Fibroblast of mammary gland (primary cell): ENCODE measurements around the gene FAM177B.
"Not testable (repeated sequence)": the region's sequence is repeated elsewhere in the genome, so short reads cannot be mapped to it uniquely, and the experiment has no call there.

ENCODE experiments used
- DNase-seq: peaks from one replicate; pipeline ENCODE4 v3.0.0-alpha.2; 2010; ENCODE audit warnings: low read depth
- H3K4me3 ChIP-seq: 2 replicates; pipeline ENCODE4 v1.5.1; 2011; ENCODE audit warnings: low read depth, mild to moderate bottlenecking, low read length, moderate library complexity; ENCODE audit not compliant: control insufficient read depth
- TF ChIP-seq, protein P1 (sequence below): conservative IDR thresholded peaks from 2 replicates; pipeline ENCODE4 v1.5.1; 2011; ENCODE audit warnings: low read depth, low read length, inconsistent platforms; ENCODE audit not compliant: control insufficient read depth, insufficient read depth

The FAM177B gene

DNA sequence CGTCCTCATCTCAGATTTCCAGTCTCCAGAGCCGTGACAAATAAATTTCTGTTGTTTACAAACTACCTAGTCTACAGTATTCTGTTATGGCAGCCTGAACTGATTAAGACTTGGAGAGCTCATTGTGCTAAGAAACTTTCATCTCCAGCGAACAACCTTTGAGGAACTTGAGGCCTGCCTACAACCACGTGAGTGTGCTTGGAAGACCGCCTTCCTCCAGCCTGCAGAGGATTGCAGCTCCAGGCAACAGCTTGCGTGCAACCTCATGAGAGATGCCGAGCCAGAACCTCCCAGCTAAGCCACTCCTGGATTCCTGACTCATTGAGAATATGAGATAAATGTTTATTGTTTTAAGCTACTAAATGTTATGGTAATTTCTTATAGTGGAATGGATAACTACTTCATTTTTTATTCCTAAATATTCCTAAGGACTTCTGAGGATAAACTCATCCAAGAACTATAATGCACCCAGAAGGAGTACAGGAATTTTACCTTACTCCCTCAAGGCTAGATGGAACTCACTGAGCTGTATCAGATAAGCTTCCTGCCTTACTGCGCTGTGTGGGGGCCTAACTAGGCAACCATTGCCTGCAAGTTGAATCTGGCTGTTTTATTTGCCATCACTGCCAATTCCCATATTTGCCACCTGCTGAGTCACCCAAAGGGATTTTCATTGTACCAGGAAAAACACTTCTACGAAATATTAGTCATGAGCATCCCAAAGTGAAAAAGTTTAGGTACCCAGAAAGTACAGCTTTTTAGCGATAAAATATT is 17.6 kb downstream of the FAM177B start:
- peak; percentile 97 for DNase-seq
- H3K4me3 ChIP-seq = no peak overlapping the region
- TF ChIP-seq, protein P1, sequence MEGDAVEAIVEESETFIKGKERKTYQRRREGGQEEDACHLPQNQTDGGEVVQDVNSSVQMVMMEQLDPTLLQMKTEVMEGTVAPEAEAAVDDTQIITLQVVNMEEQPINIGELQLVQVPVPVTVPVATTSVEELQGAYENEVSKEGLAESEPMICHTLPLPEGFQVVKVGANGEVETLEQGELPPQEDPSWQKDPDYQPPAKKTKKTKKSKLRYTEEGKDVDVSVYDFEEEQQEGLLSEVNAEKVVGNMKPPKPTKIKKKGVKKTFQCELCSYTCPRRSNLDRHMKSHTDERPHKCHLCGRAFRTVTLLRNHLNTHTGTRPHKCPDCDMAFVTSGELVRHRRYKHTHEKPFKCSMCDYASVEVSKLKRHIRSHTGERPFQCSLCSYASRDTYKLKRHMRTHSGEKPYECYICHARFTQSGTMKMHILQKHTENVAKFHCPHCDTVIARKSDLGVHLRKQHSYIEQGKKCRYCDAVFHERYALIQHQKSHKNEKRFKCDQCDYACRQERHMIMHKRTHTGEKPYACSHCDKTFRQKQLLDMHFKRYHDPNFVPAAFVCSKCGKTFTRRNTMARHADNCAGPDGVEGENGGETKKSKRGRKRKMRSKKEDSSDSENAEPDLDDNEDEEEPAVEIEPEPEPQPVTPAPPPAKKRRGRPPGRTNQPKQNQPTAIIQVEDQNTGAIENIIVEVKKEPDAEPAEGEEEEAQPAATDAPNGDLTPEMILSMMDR = no peak

DNA sequence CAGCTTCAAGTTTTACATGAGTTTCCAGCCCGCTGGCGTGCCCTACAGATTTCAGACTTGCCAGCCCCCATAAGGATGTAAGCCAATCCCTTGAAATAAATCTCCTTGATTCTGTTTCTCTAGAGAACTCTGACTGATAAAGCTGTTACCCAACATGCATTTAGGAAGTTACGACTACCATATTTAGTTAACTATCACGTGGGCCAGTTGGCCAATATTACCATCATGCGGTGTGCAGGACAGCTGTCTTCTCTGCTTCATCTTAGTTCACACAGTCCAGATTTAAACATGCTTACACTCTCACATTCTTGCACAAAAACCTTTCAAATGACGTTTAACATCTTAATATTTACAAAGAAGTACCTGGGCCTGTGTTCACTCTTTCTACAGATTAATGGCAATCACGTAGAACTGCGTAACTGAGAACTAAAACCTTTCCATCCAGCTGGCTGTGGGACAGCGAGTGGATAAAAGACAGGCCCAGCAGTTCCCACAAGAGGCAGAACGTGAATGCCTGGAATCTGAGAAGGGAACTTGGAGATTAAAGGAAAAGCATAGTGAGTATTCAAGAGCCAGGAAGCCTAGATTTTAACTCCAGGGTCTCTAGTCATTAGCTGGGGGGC is 20.8 kb downstream of the FAM177B start:
- DNase-seq = peak; percentile 31
- TF ChIP-seq, protein P1 = no peak
- H3K4me3 ChIP-seq = no peak overlapping the region

DNA sequence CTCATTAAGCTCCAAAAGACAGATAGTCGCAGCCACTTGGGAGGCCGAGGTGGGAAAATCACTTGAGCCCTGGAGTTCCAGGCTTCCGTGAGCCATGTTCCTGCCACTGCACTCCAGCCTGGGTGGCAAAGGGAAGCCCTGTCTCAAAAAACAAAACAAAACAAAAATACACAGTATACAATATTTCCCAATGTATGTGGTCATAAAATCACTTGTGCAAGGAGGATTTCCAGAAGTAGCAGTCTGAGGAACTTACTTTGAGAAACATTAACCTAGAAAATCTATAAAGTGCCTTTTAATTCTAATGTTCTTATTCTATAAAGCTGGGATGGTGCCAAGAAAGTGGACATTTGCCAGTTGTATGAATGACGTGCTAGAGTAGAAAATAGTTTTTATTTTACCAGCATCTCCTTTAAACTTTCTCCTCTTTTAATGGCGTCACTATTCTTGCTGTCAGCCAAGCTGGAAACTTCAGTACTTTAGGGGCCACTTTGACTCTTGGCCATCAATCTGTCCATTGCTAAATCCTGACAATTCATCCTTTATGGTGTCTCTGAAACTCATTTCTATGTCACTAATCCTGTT is 22.5 kb downstream of the FAM177B start:
- no peak for DNase-seq
- no peak overlapping the region for H3K4me3 ChIP-seq
- TF ChIP-seq, protein P1 = no peak

DNA sequence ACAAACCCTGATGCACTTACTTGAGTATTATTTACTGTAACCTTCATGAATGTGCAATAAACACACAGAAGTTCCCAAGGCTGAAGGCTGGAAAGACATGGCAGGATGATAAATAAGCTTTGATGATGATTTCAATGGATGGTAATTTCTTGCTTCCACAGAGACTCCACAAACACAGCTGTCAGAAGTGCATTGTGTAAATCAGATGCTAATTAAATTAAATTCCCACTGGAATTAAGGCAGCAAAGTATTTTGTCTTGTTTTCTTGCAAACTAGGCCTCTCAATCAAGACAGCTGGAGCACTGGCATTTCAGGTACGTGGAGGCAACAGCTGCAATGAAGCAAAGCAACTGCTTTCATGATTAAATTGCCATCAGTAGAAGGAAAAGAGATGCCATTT is 24.1 kb downstream of the FAM177B start:
- TF ChIP-seq, protein P1 = no peak
- H3K4me3 ChIP-seq = no peak overlapping the region
- no peak for DNase-seq

DNA sequence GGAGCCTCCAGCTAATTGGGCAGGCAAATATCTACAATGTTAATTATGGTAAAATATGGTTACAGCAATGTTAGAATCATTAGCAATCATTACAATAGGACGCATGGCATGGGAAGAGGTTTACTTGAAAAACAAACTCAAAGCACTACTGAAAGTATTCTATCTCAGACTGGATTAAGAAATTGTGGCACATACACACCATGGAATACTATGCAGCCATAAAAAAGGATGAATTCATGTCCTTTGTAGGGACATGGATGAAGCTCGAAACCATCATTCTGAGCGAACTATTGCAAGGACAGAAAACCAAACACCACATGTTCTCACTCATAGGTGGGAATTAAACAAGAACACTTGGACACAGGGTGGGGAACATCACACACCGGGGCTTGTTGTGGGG is 25.2 kb downstream of the FAM177B start:
- DNase-seq, H3K4me3 ChIP-seq: not testable (repeated sequence)

DNA sequence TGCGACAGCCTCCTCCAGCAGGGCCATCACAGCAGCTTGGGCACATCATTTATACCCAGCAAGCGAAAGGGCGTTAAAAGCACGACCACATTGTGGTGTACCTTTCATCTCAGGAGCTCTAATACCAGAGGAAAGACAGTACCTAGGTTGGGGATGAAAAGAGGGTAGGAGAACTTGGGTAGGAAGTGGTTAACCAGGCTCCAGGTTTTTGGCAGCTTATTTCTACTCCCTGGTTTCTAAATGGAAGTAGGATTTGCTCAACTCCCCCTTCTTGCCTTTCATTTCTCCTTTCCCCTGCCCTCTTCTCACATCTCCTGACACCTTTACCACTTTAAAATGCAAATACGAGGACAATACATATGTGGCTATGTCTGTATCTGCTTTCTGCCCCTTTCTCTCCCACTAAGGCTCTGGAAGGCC is 30.2 kb downstream of the FAM177B start:
- DNase-seq = no peak
- TF ChIP-seq, protein P1 = no peak
- H3K4me3 ChIP-seq = no peak overlapping the region

DNA sequence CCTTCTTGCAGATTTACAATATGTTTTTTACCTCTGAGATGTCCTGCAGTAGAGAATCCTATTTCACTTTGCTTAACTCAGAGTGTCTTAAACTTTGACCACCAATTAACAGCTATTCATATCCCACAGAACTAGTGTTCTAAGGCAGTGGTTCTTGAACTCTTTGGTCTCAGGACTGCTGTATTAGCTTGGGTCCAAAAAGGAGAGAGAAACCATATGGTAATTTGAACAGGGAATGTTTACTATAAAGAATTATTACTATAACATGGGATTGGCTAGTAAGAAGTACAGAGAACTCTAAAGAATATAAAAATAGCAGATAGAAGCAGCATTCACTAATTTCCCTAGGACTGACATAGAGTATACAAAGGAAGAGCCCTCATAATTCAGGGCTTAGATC is 31.6 kb downstream of the FAM177B start:
- H3K4me3 ChIP-seq = no peak overlapping the region
- TF ChIP-seq, protein P1 = no peak
- no peak for DNase-seq
